Measurements from ENCODE around the gene NDUFAF8. TPM values are rescaled to one million over a fixed set of nuclear protein-coding genes. Genes with fewer than 3 reads are reported as not detected.

Gene NDUFAF8
- polyA plus RNA-seq, 2 of the 4 experiments (the other 2 are of a cell fraction), result 179 to 308 TPM

DNA sequence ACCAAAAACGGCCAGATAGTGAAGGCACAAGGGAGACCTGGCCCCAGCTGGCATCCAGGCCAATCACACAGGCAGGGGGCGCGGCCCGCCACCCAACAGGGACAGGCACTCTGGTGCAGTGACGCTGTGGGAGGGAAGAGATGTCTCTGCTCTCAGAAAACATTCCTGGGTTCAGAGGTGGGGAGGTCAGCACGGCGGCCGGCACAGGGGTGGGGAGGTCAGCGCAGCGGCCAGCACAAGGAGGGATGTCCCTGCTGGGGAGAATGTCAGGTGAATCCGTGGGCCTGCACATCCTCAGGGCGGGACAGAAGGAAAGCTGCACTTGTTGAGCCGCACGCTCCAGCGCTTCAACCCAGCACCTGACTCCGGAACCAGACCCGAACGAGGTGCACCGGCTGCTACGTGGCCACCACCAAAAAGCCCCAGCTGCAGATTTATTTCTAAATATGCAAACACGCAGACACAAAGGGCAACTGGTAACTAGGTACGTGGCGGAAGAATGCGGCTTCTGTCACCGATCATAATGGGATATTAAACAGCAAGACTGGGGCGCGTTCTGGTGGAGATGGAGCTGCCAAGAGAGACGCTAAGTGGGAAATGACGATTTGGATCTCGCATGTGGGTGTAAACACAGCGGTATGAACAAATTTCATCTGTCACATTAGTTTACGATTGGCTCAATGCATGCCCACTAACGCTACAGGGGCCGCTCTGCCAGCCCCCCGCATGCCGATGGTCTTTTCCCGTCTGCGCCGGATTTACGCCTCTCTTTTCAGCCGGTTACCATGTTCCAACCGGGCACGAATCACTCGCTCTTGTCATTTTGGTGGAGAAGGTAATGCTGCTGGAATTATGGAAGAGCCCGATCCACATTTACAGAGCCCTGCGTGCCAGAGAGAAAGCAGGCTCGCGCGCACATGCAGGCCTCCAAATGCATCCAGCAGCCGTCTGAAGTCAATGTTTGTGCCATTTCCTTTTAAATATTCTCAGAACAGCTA is 40.5 kb downstream of the NDUFAF8 start:
- CTCF ChIA-PET, result interaction anchor here (1.1 to 15.4 kb wide), 4 partner anchors 8 to 50 kb away, joined by 3 to 129 read pairs (median 10); no protein-coding TSS in a partner anchor
- Histone ChIP-seq H3K4me3 (no peak overlapping the region), H3K4me2 (no peak overlapping the region), H3K27ac (no peak overlapping the region), H3K4me1 (no peaks in the 10 kb centered on the region), H3K9me3 (no peaks in the 10 kb centered on the region)
- TF ChIP-seq TFCP2L1 (CRISPR knock-in tag; IDR thresholded peaks at IDR 0.05) (no peak), SREBF2 (IDR thresholded peaks at IDR 0.05) (no peak), RFX5 (IDR thresholded peaks at IDR 0.05) (no peak), POLR2AphosphoS2 (conservative IDR thresholded peaks at IDR 0.05; ENCODE audit: low read length) (no peak), HOXA7 (CRISPR knock-in tag; IDR thresholded peaks at IDR 0.05) (no peak), NFE2L2 (conservative IDR thresholded peaks at IDR 0.05; ENCODE audit: low read length) (no peak)
- TF ChIP-seq, protein P1, sequence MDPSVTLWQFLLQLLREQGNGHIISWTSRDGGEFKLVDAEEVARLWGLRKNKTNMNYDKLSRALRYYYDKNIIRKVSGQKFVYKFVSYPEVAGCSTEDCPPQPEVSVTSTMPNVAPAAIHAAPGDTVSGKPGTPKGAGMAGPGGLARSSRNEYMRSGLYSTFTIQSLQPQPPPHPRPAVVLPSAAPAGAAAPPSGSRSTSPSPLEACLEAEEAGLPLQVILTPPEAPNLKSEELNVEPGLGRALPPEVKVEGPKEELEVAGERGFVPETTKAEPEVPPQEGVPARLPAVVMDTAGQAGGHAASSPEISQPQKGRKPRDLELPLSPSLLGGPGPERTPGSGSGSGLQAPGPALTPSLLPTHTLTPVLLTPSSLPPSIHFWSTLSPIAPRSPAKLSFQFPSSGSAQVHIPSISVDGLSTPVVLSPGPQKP (IDR thresholded peaks at IDR 0.05; ENCODE audit: low read depth, low read length), result no peak
- POLR2A ChIA-PET, result no interaction called here
- no peak for FAIRE-seq
- no peak for DNase-seq (ENCODE audit: low read depth in 1 of 2, low spot score in 1 of 2)
- whole genome bisulfite sequencing (ENCODE audit: missing lambda C conversion rate), result 94% methylated on average over 50 of the region's 50 CpGs
- no peak for ATAC-seq

DNA sequence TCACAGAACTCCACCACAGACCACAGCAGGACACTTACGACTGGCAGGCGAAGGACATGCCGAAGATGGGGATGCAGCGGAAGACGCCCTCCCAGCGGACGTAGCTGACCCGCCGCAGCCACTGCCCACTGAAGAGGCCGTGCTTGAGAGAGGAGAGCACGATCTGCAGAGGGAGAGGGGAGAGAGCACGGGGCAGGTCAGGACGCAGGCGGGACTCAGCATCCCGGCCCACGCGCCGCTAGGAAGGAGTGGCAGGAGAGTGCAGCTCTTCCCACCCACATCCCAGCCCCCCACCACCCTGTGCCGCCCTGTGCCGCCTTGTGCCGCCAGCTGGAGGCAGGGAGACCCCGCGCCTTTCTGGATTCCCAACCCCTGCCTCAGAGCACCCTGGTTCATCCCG is 41.5 kb downstream of the NDUFAF8 start:
- H3K4me2 ChIP-seq, result no peak overlapping the region
- ATAC-seq (no peak), FAIRE-seq (no peak), DNase-seq (ENCODE audit: low read depth in 1 of 2, low spot score in 1 of 2) (no peak)
- WGBS (ENCODE audit: missing lambda C conversion rate), result 92% methylated on average over 21 of the region's 24 CpGs
- CTCF ChIA-PET, result interaction anchor here (1.1 to 15.4 kb wide), 4 partner anchors 11 to 28 kb away, joined by 3 to 129 read pairs (median 12); no protein-coding TSS in a partner anchor
- H3K4me3 ChIP-seq, result no peak overlapping the region
- TF ChIP-seq MYC (IDR thresholded peaks at IDR 0.05; ENCODE audit: borderline replicate concordance, low read length) (no peak), TFCP2L1 (CRISPR knock-in tag; IDR thresholded peaks at IDR 0.05) (no peak)
- H3K4me1 ChIP-seq, result no peaks in the 10 kb centered on the region
- POLR2A ChIA-PET, result interaction anchor here (0.8 kb wide), 1 partner anchor 15 kb away, joined by 3 read pairs; the partner anchor contains the start of gene SLC38A10
- no peak overlapping the region for H3K27ac ChIP-seq
- H3K9me3 ChIP-seq, result no peaks in the 10 kb centered on the region

DNA sequence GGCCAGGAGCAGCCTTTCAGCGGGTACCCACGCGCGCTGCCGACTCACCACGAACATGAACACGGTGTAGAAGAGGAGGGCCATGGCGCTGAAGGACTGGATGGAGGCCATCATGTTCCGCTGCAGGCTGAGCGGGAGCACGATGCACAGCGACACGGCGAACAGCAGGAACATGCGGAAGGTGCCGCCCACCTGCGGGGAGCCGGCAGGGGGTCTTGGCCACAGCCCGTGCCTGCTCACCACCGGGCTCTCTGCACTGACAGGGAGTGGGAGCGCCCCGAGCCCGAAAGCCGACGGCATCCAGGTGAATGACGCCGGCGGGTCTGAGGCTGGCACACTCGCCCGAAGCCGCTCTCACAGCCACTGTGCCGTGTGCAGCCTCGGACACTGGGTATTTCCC is 43.0 kb downstream of the NDUFAF8 start:
- Histone ChIP-seq H3K9me3 (no peaks in the 10 kb centered on the region), H3K4me3 (no peak overlapping the region), H3K4me1 (no peaks in the 10 kb centered on the region), H3K27ac (no peak overlapping the region), H3K4me2 (no peak overlapping the region)
- FAIRE-seq (no peak), ATAC-seq (no peak), DNase-seq (ENCODE audit: low read depth in 1 of 2, low spot score in 1 of 2) (no peak)
- 97% methylated on average over 33 of the region's 33 CpGs for WGBS (ENCODE audit: missing lambda C conversion rate)
- ChIA-PET POLR2A (no interaction called here), CTCF (interaction anchor here (0.7 to 15.4 kb wide), 4 partner anchors 9 to 319 kb away, joined by 3 to 129 read pairs (median 12); no protein-coding TSS in a partner anchor)
- TF ChIP-seq, protein P2, sequence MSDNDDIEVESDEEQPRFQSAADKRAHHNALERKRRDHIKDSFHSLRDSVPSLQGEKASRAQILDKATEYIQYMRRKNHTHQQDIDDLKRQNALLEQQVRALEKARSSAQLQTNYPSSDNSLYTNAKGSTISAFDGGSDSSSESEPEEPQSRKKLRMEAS (IDR thresholded peaks at IDR 0.05), result no peak
- no peak for TF ChIP-seq USF2 (IDR thresholded peaks at IDR 0.05)
- no peak for TF ChIP-seq POLR2AphosphoS2 (conservative IDR thresholded peaks at IDR 0.05; ENCODE audit: low read length)
- no peak for TF ChIP-seq KDM5A (IDR thresholded peaks at IDR 0.05)
- no peak for TF ChIP-seq RARB (CRISPR knock-in tag; IDR thresholded peaks at IDR 0.05)
- TF ChIP-seq ZNF302 (CRISPR knock-in tag; IDR thresholded peaks at IDR 0.05), result no peak
- no peak for TF ChIP-seq FOXS1 (CRISPR knock-in tag; IDR thresholded peaks at IDR 0.05)
- TF ChIP-seq BCL3 (IDR thresholded peaks at IDR 0.05), result no peak
- no peak for TF ChIP-seq HOXA7 (CRISPR knock-in tag; IDR thresholded peaks at IDR 0.05)
- TF ChIP-seq CHD4 (IDR thresholded peaks at IDR 0.05; ENCODE audit: borderline replicate concordance), result no peak
- TF ChIP-seq TFCP2L1 (CRISPR knock-in tag; IDR thresholded peaks at IDR 0.05), result no peak
- no peak for TF ChIP-seq FOSL2 (IDR thresholded peaks at IDR 0.05)
- no peak for TF ChIP-seq FOSL2 (CRISPR knock-in tag; IDR thresholded peaks at IDR 0.05)
- no peak for TF ChIP-seq E2F6 (IDR thresholded peaks at IDR 0.05; ENCODE audit: borderline replicate concordance, low read depth)
- no peak for TF ChIP-seq JUNB (IDR thresholded peaks at IDR 0.05)
